ENCODE measurements around the gene RPAIN.
"Not testable (repeated sequence)": the region's sequence is repeated elsewhere in the genome, so short reads cannot be mapped to it uniquely, and the experiment has no call there.

Gene RPAIN

GRCh38 chr17:5430413-5430999 lies 10.5 kb downstream of the RPAIN start:
- DNase-seq: no peak

- DNase-seq: not testable (repeated sequence)
These were observed 11.3 kb downstream of the RPAIN start for GRCh38 chr17:5431234-5431633.

- no peak for DNase-seq
These were observed 12.1 kb downstream of the RPAIN start for GRCh38 chr17:5431949-5432556.

GRCh38 chr17:5434984-5435383 lies 15.0 kb downstream of the RPAIN start:
- no peak for DNase-seq

- DNase-seq: not testable (repeated sequence)
These were observed 15.9 kb downstream of the RPAIN start for GRCh38 chr17:5435781-5436315.

GRCh38 chr17:5437721-5438317 lies 17.8 kb downstream of the RPAIN start:
- DNase-seq: no peak

GRCh38 chr17:5438716-5439445 lies 18.9 kb downstream of the RPAIN start, which contains the start of gene C1QBP:
Gene C1QBP (minus strand): TSS chr17:5439155. CDS start chr17:5439073, 82 bp downstream.
- DNase-seq: peak; percentile 87

GRCh38 chr17:5439446-5439764 lies 19.4 kb downstream of the RPAIN start:
- no peak for DNase-seq

GRCh38 chr17:5443728-5444127 lies 23.7 kb downstream of the RPAIN start:
- no peak for DNase-seq

GRCh38 chr17:5444209-5444608 lies 24.2 kb downstream of the RPAIN start:
- no peak for DNase-seq

GRCh38 chr17:5446786-5447185 lies 26.8 kb downstream of the RPAIN start:
- DNase-seq: no peak

GRCh38 chr17:5464717-5465507 lies 44.9 kb downstream of the RPAIN start:
- no peak for DNase-seq

- DNase-seq: no peak
These were observed 46.3 kb downstream of the RPAIN start for GRCh38 chr17:5466295-5466694.

GRCh38 chr17:5467416-5467815 lies 47.4 kb downstream of the RPAIN start:
- DNase-seq: no peak

GRCh38 chr17:5468075-5468473 lies 48.1 kb downstream of the RPAIN start:
- no peak for DNase-seq

GRCh38 chr17:5472511-5472910 lies 52.5 kb downstream of the RPAIN start:
- DNase-seq: no peak

GRCh38 chr17:5473906-5474305 lies 53.9 kb downstream of the RPAIN start:
- no peak for DNase-seq

- DNase-seq: no peak
These were observed 59.0 kb downstream of the RPAIN start for GRCh38 chr17:5478992-5479391.

- DNase-seq: no peak
These were observed 61.0 kb downstream of the RPAIN start for GRCh38 chr17:5480962-5481361.

GRCh38 chr17:5481451-5481850 lies 61.5 kb downstream of the RPAIN start:
- no peak for DNase-seq
